H1 (cell line): Measurements from ENCODE around the gene EPB42. TPM values are rescaled to one million over a fixed set of nuclear protein-coding genes. Genes with fewer than 3 reads are reported as not detected.

ENCODE experiments used
- CTCF ChIA-PET: fragments of 300-600 bp; sonication (Branson Sonifier 250); formaldehyde crosslinking; loops from one replicate; lab custom pipeline; 2021; ENCODE audit not compliant: partially characterized antibody; lab: Charles Lee
- POLR2A ChIA-PET: fragments of 300-600 bp; sonication (Branson Sonifier 250); formaldehyde crosslinking; loops from one replicate; lab custom pipeline; 2021; ENCODE audit warnings: inconsistent platforms; ENCODE audit not compliant: partially characterized antibody; lab: Charles Lee
- DNase-seq, 2 experiments: peaks; one replicate each; pipeline versions ENCODE4 v3.0.0 to v3.0.0-alpha.2; 2010 to 2022; ENCODE audit warnings: low spot score in 2 of 2, low read depth in 1 of 2, mixed read lengths in 1 of 2
- FAIRE-seq: peaks from 2 replicates; lab custom pipeline; 2011; peaks lifted over from hg19 to GRCh38; lab: Jason Lieb, UNC
- H2AFZ ChIP-seq: 2 replicates; pipeline ENCODE4 v1.8.1; 2012; ENCODE audit warnings: low read length, inconsistent platforms
- H2AK5ac ChIP-seq: 2 replicates; pipeline ENCODE4 v1.6.1; 2013; ENCODE audit warnings: low read depth, low read length
- H2BK120ac ChIP-seq: replicated peaks from 2 replicates; pipeline ENCODE3; 2013; ENCODE audit warnings: low read depth, low read length, inconsistent platforms
- H2BK12ac ChIP-seq: 2 replicates; pipeline ENCODE4 v1.6.1; 2013; ENCODE audit warnings: low read depth, low read length
- H2BK15ac ChIP-seq: 2 replicates; pipeline ENCODE4 v1.6.1; 2013; ENCODE audit warnings: low read length
- H2BK20ac ChIP-seq: 2 replicates; pipeline ENCODE4 v1.6.1; 2013; ENCODE audit warnings: low read length
- H2BK5ac ChIP-seq: 2 replicates; pipeline ENCODE4 v1.6.1; 2013; ENCODE audit warnings: low read depth, low read length
- H3K14ac ChIP-seq: 2 replicates; pipeline ENCODE4 v1.6.1; 2013; ENCODE audit warnings: inconsistent platforms; ENCODE audit not compliant: insufficient read length
- H3K18ac ChIP-seq: 2 replicates; pipeline ENCODE4 v1.6.1; 2013; ENCODE audit warnings: low read length; ENCODE audit errors: extremely low read depth
- H3K23ac ChIP-seq: 2 replicates; pipeline ENCODE4 v1.6.1; 2013; ENCODE audit warnings: inconsistent platforms; ENCODE audit not compliant: insufficient read length
- H3K23me2 ChIP-seq: 2 replicates; pipeline ENCODE4 v1.6.1; 2013; ENCODE audit warnings: low read depth, low read length
- H3K27ac ChIP-seq: 2 replicates; pipeline ENCODE4 v1.6.1; 2011; ENCODE audit warnings: low read depth, low read length, inconsistent platforms
- H3K27me3 ChIP-seq, 4 experiments: replicated peaks in 1 of 4; 1 replicate in 1 of 4; 2 replicates in 3 of 4; pipeline versions ENCODE4 v1.6.1 to v1.8.1; 2011 to 2013; ENCODE audit warnings: low read length in 3 of 4, mild to moderate bottlenecking in 3 of 4, inconsistent platforms in 2 of 4, mixed read lengths in 2 of 4, moderate library complexity in 1 of 4; ENCODE audit not compliant: control insufficient read depth in 3 of 4, insufficient read depth in 3 of 4; ENCODE audit errors: extremely low read depth in 1 of 4
- H3K36me3 ChIP-seq, 4 experiments: 2 replicates each; pipeline versions ENCODE4 v1.6.1 to v1.8.1; 2011 to 2013; ENCODE audit warnings: mild to moderate bottlenecking in 4 of 4, low read length in 3 of 4, moderate library complexity in 2 of 4, control low read depth in 1 of 4, inconsistent platforms in 1 of 4; ENCODE audit not compliant: insufficient read depth in 4 of 4, control insufficient read depth in 2 of 4
- H3K4ac ChIP-seq: replicated peaks from 2 replicates; pipeline ENCODE3; 2013; ENCODE audit warnings: low read length, low read depth, mixed read lengths, inconsistent platforms; ENCODE audit not compliant: insufficient read length
- H3K4me1 ChIP-seq, 4 experiments: replicated peaks in 1 of 4; 1 replicate in 1 of 4; 2 replicates in 3 of 4; pipeline versions ENCODE4 v1.6.1 to v1.8.1; 2011 to 2013; ENCODE audit warnings: low read length in 3 of 4, inconsistent platforms in 2 of 4, mixed read lengths in 1 of 4; ENCODE audit not compliant: insufficient read depth in 4 of 4, control insufficient read depth in 3 of 4
- H3K4me2 ChIP-seq, 2 experiments: 2 replicates each; pipeline versions ENCODE4 v1.6.1 to v1.8.1; 2011 to 2013; ENCODE audit warnings: low read depth in 2 of 2, low read length in 2 of 2, control low read depth in 1 of 2, inconsistent platforms in 1 of 2, mild to moderate bottlenecking in 1 of 2; ENCODE audit not compliant: insufficient read depth in 1 of 2
- H3K4me3 ChIP-seq, 4 experiments: fragments of 200-600, 300-600 bp in 1 of 4; sonication (generic), shearing (Covaris generic), sonication (Bioruptor Twin) in 1 of 4; 2 replicates each; pipeline versions ENCODE4 v1.5.1 to v1.8.1; 2011 to 2016; ENCODE audit warnings: low read length in 4 of 4, low read depth in 3 of 4, control low read depth in 2 of 4, inconsistent platforms in 2 of 4, mild to moderate bottlenecking in 2 of 4, mixed read lengths in 1 of 4, moderate library complexity in 1 of 4; ENCODE audit not compliant: insufficient read depth in 2 of 4; ENCODE audit errors: extremely low read depth in 1 of 4
- H3K56ac ChIP-seq: replicated peaks from 2 replicates; pipeline ENCODE3; 2013; ENCODE audit warnings: low read depth, mild to moderate bottlenecking, mixed read lengths, low read length, inconsistent platforms; ENCODE audit not compliant: insufficient read length
- H3K79me1 ChIP-seq: 2 replicates; pipeline ENCODE4 v1.6.1; 2013; ENCODE audit warnings: low read depth, low read length, control low read depth
- H3K79me2 ChIP-seq, 2 experiments: 2 replicates each; pipeline versions ENCODE4 v1.6.1 to v1.8.1; 2012 to 2013; ENCODE audit warnings: low read length in 2 of 2, mild to moderate bottlenecking in 2 of 2, inconsistent platforms in 1 of 2; ENCODE audit not compliant: insufficient read depth in 2 of 2, control insufficient read depth in 1 of 2
- H3K9ac ChIP-seq, 4 experiments: replicated peaks in 1 of 4; 1 replicate in 1 of 4; 2 replicates in 3 of 4; pipeline versions ENCODE4 v1.6.1 to v1.8.1; 2011 to 2013; ENCODE audit warnings: low read depth in 3 of 4, low read length in 3 of 4, control low read depth in 2 of 4, mild to moderate bottlenecking in 2 of 4, moderate library complexity in 2 of 4, inconsistent platforms in 1 of 4; ENCODE audit errors: extremely low read depth in 1 of 4
- H3K9me3 ChIP-seq, 2 experiments: 2 replicates each; pipeline versions ENCODE4 v1.6.1 to v1.8.1; 2012 to 2013; ENCODE audit warnings: mild to moderate bottlenecking in 2 of 2, moderate library complexity in 2 of 2, control low read depth in 1 of 2, inconsistent platforms in 1 of 2, low read depth in 1 of 2, low read length in 1 of 2, mixed read lengths in 1 of 2; ENCODE audit not compliant: insufficient read depth in 2 of 2
- H4K20me1 ChIP-seq, 2 experiments: replicated peaks in 1 of 2; 2 replicates each; pipeline versions ENCODE3 to v1.8.1; 2011 to 2013; ENCODE audit warnings: inconsistent platforms in 2 of 2, low read length in 2 of 2, mild to moderate bottlenecking in 1 of 2; ENCODE audit not compliant: insufficient read depth in 2 of 2, control insufficient read depth in 1 of 2
- H4K5ac ChIP-seq: 2 replicates; pipeline ENCODE4 v1.6.1; 2013; ENCODE audit warnings: low read length, low read depth, mixed read lengths, inconsistent platforms; ENCODE audit not compliant: insufficient read length
- H4K8ac ChIP-seq: 2 replicates; pipeline ENCODE4 v1.8.0; 2013; ENCODE audit warnings: mild to moderate bottlenecking, moderate library complexity, low read length, inconsistent platforms; ENCODE audit not compliant: insufficient read depth; ENCODE audit errors: extremely low read depth
- H4K91ac ChIP-seq: replicated peaks from 2 replicates; pipeline ENCODE3; 2013; ENCODE audit warnings: low read length, mixed read lengths, inconsistent platforms; ENCODE audit not compliant: insufficient read length
- KDM4A ChIP-seq: IDR thresholded peaks from one replicate; pipeline ENCODE4 v1.7.1; 2012; ENCODE audit warnings: low read depth, mild to moderate bottlenecking, moderate library complexity, low read length, inconsistent platforms; ENCODE audit not compliant: severe bottlenecking
- USF2 ChIP-seq: IDR thresholded peaks from 2 replicates; pipeline ENCODE4 v1.6.1; 2011; ENCODE audit warnings: low read length, improper control_type of control experiment
- WGBS, 2 experiments: shearing (Covaris generic) in 1 of 2; methylation state at CpG; one replicate each; pipeline versions ENCODE4 v1.1.6 to v1.1.7; 2013 to 2015; ENCODE audit warnings: low lambda C conversion rate in 2 of 2, mixed read lengths in 2 of 2, inconsistent platforms in 1 of 2, low coverage in 1 of 2, missing lambda C conversion rate in 1 of 2; ENCODE audit not compliant: insufficient replicate concordance in 2 of 2, insufficient coverage in 1 of 2, insufficient read length in 1 of 2; ENCODE audit errors: extremely low coverage in 1 of 2, missing lambda C conversion rate in 1 of 2; 5-methylcytosine and 5-hydroxymethylcytosine counted together
- polyA plus RNA-seq, 7 experiments: library from polyadenylated mRNA; depleted of rRNA in 3 of 7; stranded (reverse) in 5 of 7; unstranded in 2 of 7; fragments of >200 nt in 5 of 7; fragments of 200-250 nt in 2 of 7; gene quantifications; 1 replicate in 5 of 7; 2 replicates in 1 of 7; 4 replicates in 1 of 7; pipeline versions ENCODE4 v1.2.1 to v1.2.3, GENCODE V29; 2011 to 2013; ENCODE audit warnings: missing spikeins in 2 of 7, mixed read lengths in 2 of 7
- total RNA-seq: library from RNA; stranded (reverse); fragmentation: NEBNext Ultra II Directional; extraction: Animal tissue kit (Norgen Biotek cat#: 25700); gene quantifications from 2 replicates; pipeline ENCODE4 v1.2.1, GENCODE V29; 2021

EPB42 gene
- total and polyA plus RNA-seq, 2 of the 8 experiments (the other 6 are each of a cell fraction or from before 2014, with no cell fraction given), result not detected

GRCh38 chr15:43186003-43186353 is 34.8 kb downstream of the EPB42 start:
- Histone ChIP-seq H4K91ac (no peak overlapping the region), H3K4ac (no peak overlapping the region), H3K9ac (peak overlapping the region in 3 of 4 experiments; percentile 15 to 80 (median 28); a peak in 5 of 7 replicates), H3K4me2 (peak overlapping the region; percentile 96 to 99), H3K9me3 (no peaks in the 10 kb centered on the region), H2BK5ac (0 out of 2 replicates have a peak overlapping the region, but pooled peaks have one; percentile 62), H3K27ac (no peak overlapping the region), H2BK120ac (no peak overlapping the region), H3K23ac (no peak overlapping the region), H4K5ac (no peak overlapping the region), H3K14ac (no peak overlapping the region), H3K36me3 (peaks cover 0 to 7% (median 3%) of the 10 kb centered on the region in 4 experiments; a peak in 3 of 8 replicates), H4K8ac (no peak overlapping the region), H3K79me1 (no peaks in the 10 kb centered on the region), H4K20me1 (peaks cover 0 to 2% of the 10 kb centered on the region in 2 experiments), H3K4me1 (peaks cover 4 to 8% (median 5%) of the 10 kb centered on the region in 4 experiments; a peak in 5 of 7 replicates), H3K4me3 (peak overlapping the region; percentile 64 to 93 (median 89)), H3K23me2 (peaks cover 7% of the 10 kb centered on the region), H2BK20ac (no peak overlapping the region), H3K79me2 (no peaks in the 10 kb centered on the region), H2BK15ac (no peak overlapping the region), H3K18ac (no peak overlapping the region), H2AK5ac (no peak overlapping the region), H3K56ac (no peak overlapping the region), H2AFZ (peak overlapping the region; percentile 98), H2BK12ac (no peak overlapping the region), H3K27me3 (no peaks in the 10 kb centered on the region)
- FAIRE-seq (no peak), DNase-seq (no peak)
- POLR2A ChIA-PET, result interaction anchor here (0.7 kb wide), 1 partner anchor 37 kb away, joined by 3 read pairs; no protein-coding TSS in a partner anchor
- peak; percentile 26 for TF ChIP-seq KDM4A
- no peak for TF ChIP-seq USF2
- CTCF ChIA-PET, result interaction anchor here (0.9 to 4.1 kb wide), 12 partner anchors 14 to 246 kb away, joined by 3 to 16 read pairs (median 4); no protein-coding TSS in a partner anchor
- WGBS, 2 experiments, result 8% methylated on average over 13 of the region's 13 CpGs; no CpG with 5 or more reads in 1 of the 2 experiments
